ENCODE measurements around the gene AFAP1.

Gene AFAP1

DNA sequence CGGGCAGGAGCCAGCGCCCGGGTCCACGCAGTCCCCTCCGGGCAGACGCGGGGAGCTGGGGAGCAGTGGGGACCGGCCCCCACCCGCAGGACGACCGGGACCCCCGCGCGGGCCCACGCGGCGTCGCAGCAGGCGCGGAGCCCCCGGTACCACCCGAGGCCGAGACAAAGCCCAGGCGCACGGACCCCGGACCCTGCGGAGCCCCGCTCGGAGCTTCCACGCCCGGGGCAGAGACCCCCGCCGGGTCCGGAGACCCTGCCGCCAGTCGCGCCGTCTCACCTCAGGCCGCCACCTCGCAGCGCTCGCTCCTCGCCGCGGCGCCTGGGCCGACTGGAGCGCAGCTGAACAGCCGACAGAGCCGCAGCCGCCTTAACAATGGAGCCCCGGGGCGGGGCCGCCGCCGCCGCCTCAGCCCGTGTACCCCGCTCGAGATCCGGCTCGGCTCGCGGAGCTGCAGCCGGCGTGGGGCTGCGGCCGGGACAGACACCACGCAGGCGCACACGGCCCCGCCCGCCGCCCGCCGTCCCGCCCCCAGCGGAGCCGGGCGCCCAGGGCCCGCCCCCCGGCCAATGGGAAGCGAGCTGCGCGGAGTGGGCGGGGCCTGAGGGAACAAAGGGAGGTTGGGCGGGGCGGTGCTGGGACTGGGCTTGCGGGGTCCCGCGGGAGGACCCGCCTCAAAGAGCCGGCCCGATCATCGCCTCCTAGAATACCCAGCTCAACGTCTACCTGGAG, at the start of gene AFAP1:
TSS of gene AFAP1 (minus strand) at position 485 of the 732 bp plus-strand sequence. CDS start 67,783 bp downstream, outside the sequence.
- DNase-seq: peak; percentile 81 to 84

DNA sequence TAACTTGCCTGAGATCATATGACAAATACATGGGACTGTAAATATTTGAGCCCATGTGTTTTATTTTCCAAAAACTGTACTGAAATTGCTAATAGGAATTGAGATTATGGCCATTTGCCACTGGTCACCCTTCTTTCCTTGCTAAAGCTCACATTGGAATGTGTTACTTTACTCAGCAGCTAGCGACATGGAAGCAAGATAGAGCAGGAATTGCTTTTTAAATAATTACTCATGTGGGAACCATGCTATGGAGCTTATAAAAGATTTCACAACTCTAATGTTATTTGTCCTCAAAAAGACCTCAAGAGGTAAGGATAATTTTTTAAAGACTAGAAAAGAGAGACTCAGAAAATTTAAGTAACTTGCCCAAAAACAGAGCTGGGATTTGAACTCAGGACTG, 48.8 kb upstream of the AFAP1 start:
- no peak for DNase-seq

DNA sequence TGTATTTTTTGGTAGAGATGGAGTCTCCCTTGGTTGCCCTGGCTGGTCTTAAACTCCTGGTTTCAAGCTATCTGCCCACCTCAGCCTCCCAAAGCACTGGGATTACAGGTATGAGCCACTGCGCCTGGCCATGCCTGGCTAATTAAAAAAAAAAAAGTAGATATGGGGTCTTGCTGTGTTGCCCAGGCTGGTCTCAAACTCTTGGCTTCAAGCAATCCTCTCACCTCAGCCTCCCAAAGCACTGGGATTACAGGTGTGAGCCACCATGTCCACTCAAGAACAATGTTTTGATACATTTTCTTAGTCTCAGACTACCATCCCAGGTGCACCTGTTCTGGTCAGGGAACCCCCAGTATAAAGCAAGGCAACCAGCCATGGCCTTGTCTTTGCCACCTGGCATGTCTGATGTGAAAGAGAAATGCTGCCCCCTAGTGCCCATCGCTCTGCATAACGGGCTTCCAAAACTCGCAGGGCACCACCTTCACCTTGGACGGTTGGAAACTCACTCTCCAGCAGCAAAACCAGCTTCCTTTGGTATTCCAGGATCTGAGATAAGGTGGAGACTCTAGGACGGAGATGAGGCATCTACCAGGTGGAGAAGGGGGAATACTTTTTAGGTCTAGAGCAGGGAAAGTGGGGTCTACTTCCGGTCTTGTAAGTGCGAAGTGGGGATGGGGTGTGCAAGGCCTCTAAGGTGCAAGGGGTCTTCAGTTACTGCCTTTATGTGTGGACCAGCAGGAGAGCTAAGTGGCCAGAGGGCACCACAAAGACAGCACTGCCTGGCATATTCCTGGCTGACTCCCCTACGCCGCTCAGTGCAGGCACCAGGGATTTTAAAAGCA, 47.7 kb upstream of the AFAP1 start:
- peak; percentile 69 to 74 for DNase-seq

- no peak for DNase-seq
Observed at GRCh38 chr4:7985891-7986441, 46.3 kb upstream of the AFAP1 start.

DNA sequence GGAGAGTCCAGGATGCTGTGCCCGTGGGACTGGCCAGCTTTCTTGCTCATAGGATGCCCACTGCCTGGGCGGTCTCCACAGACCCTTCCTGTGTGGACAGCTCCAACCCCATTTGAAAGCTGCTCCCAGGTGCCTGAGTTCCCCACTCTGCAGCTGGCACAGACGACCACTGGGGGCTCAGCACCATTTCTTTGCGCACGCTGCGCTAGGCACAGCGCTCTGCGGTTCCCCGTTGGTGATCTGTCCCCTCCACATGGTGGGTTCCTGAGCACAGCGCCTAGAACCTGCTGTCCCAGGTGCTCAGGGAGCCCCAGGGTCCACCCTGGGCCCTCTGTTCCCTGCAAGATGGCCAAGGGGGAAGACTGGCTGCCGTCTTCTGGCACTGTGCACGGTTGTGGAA, 45.4 kb upstream of the AFAP1 start:
- DNase-seq: no peak

DNA sequence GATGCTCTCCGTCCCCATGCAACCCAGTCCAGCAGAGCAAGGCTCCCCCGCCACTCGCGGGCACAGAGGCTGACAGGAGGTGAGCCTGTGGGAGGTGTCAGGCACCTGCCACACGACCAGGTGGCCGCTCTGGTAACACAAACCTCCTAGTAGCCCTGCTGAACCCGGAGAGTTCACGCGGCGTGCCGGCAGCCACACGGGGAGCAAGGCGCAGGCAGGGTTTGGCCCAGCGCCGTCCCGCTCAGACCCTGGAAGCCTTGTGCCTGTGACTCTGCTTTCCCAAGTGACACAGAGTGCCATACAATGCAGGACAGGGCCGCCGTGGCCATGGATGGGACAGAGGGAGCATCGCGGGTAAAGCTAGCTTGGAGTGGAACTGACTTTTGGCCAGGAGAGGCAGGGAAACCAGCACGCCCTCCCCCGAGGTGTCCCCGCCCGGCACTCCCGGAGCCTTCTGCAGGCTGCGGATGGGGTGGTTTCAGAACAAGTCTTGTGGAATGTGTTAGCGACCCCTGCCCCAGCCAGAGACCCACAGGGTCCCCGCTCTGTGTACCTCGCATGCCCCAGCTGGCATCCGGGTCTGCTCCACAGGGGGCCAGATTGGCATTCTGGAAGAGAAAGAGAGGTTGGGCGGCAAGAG, 44.7 kb upstream of the AFAP1 start:
- no peak for DNase-seq

GRCh38 chr4:7983296-7983695, 43.6 kb upstream of the AFAP1 start:
- DNase-seq: no peak

- no peak for DNase-seq
Observed at GRCh38 chr4:7981738-7982394, 42.2 kb upstream of the AFAP1 start.

DNA sequence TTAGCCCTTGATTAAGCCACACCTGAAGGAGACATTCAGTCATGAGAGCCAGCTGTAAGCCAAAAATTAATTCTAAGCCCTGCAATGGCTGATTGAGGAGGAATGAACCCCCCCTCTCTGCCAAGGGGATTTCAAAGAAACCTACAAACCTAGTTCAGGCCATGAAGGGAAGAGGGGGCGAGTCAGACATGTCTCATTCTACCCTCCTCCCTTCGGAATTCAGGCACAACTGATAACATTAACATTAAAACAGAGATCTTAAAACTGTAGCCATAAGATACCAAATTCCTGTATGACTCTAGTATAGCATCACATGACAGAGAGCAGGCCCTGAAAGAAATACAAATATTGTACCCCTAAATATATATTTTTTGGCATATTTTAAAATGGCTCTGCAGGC, 40.4 kb upstream of the AFAP1 start:
- DNase-seq: no peak

- no peak for DNase-seq
Observed at GRCh38 chr4:7979652-7979968, 39.9 kb upstream of the AFAP1 start.

- no peak for DNase-seq
Observed at GRCh38 chr4:7978907-7979651, 39.4 kb upstream of the AFAP1 start.

DNA sequence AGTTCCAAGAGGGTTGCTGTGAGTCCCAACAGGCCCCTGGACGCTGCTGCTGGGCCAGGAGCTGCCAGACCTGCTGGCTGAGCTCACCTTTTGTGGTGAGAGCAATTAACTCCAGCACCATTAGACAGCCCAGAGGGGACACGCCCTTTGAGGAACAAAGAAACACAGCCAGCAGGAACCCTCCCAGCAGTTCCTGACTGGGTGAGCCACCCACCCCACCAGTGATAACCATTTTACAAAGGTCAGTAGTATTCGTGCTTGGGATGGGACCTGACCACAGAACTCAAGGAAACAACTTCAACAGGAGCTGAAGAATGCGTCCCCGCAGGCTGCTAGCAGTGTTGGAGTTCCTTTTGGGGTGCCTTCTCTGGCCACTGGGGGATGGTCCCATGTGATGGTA, 38.8 kb upstream of the AFAP1 start:
- no peak for DNase-seq

- DNase-seq: no peak
Observed at GRCh38 chr4:7976634-7977033, 37.0 kb upstream of the AFAP1 start.

- DNase-seq: no peak
Observed at GRCh38 chr4:7976025-7976424, 36.4 kb upstream of the AFAP1 start.

GRCh38 chr4:7974425-7974824, 34.8 kb upstream of the AFAP1 start:
- no peak for DNase-seq

GRCh38 chr4:7973545-7973981, 33.9 kb upstream of the AFAP1 start:
- DNase-seq: no peak

DNA sequence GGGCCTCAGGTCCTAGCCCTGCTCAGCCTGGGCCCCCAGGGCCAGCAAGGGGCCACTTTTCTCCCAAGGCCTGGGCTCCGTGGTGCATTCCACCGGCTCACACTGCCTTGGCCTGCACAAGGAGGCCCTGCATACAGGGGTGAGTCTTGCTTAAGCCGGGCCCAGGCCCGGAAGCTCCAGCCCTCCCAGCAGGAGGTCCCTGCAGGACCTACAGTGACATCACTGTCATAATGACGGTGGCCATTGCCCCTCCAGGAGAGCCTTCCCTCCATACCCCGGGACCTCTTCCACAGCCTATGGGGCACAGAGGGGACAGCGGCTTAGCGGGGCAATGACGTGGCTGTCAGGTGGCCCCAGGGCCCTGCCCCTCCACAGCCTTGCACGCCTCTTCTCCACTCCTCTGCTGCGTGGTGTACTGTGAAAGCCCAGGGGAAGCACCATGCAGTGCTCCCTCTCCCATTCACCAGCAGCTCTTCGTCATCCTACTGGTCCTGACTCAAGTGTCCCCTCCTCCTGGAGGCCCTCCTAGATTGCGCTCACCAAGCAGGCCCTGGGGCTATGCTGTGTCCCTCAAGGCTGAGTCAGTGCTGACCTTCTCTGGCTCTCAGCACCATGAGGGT, 32.3 kb upstream of the AFAP1 start:
- DNase-seq: no peak

DNA sequence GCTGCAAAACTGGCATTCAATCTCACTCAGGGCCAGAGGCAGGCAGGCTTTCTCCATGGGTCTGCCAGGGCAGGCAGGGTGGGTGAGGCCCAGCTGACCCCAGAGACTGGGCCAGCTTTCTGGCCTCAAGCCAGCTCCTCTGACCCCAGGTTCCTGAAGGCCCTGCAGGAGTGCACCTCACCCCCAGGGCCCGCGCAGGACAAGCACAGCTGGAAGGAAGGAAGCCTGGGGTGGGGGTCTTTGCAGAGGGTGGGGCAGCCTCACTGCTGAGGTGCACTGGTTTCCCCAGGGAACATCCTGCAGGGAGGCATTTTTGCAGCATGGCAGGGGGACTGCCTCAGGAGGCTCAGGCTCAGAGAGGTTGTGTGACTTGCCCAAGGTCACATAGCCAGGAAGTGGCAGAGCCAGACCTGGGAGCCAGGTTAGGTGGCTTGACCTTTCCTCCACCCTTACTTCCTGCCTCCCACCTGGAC, 31.5 kb upstream of the AFAP1 start:
- DNase-seq: no peak

- no peak for DNase-seq
Observed at GRCh38 chr4:7970361-7970946, 30.8 kb upstream of the AFAP1 start.

DNA sequence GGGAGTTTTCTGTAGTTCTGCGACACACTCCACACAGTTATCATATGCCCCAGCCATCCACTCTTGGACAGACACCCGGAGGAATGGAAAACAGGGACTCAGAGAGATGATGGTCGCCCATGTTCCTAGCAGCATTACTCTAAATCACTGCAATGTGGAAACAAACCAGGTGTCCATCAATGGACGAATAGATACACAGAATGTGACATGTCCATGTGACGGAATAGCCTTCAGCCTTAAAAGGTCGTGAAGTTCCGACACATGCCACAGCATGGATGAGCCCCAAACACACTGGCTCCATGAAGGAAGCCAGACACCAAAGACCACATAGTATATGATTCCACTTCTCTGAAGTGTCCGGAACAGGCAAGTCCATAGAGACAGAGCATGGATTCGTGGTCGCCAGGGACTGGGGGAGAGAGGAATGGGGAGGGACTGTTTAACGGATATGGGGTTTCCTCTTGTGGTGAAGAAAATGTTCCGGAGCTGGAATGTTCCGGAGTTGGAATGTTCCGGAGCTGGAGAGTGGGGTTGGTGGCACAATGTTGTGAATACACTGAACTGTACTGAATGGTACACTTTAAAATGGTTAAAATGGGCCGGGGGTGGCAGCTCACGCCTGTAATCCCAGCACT, 28.7 kb upstream of the AFAP1 start:
- no peak for DNase-seq
